H1 (cell line): ENCODE data around the gene ZNF385B. TPM values are rescaled to one million over a fixed set of nuclear protein-coding genes. Genes with fewer than 3 reads are reported as not detected.

Experiments used
- CTCF ChIA-PET: fragments of 300-600 bp; sonication (Branson Sonifier 250); formaldehyde crosslinking; loops from one replicate; lab custom pipeline; 2021; ENCODE audit not compliant: partially characterized antibody; lab: Charles Lee
- POLR2A ChIA-PET: fragments of 300-600 bp; sonication (Branson Sonifier 250); formaldehyde crosslinking; loops from one replicate; lab custom pipeline; 2021; ENCODE audit warnings: inconsistent platforms; ENCODE audit not compliant: partially characterized antibody; lab: Charles Lee
- DNase-seq, 2 experiments: peaks; one replicate each; pipeline versions ENCODE4 v3.0.0 to v3.0.0-alpha.2; 2010 to 2022; ENCODE audit warnings: low spot score in 2 of 2, low read depth in 1 of 2, mixed read lengths in 1 of 2
- FAIRE-seq: peaks from 2 replicates; lab custom pipeline; 2011; peaks lifted over from hg19 to GRCh38; lab: Jason Lieb, UNC
- H2AFZ ChIP-seq: 2 replicates; pipeline ENCODE4 v1.8.1; 2012; ENCODE audit warnings: low read length, inconsistent platforms
- H2AK5ac ChIP-seq: 2 replicates; pipeline ENCODE4 v1.6.1; 2013; ENCODE audit warnings: low read depth, low read length
- H2BK120ac ChIP-seq: replicated peaks from 2 replicates; pipeline ENCODE3; 2013; ENCODE audit warnings: low read depth, low read length, inconsistent platforms
- H2BK12ac ChIP-seq: 2 replicates; pipeline ENCODE4 v1.6.1; 2013; ENCODE audit warnings: low read depth, low read length
- H2BK15ac ChIP-seq: 2 replicates; pipeline ENCODE4 v1.6.1; 2013; ENCODE audit warnings: low read length
- H2BK20ac ChIP-seq: 2 replicates; pipeline ENCODE4 v1.6.1; 2013; ENCODE audit warnings: low read length
- H2BK5ac ChIP-seq: 2 replicates; pipeline ENCODE4 v1.6.1; 2013; ENCODE audit warnings: low read depth, low read length
- H3K14ac ChIP-seq: 2 replicates; pipeline ENCODE4 v1.6.1; 2013; ENCODE audit warnings: inconsistent platforms; ENCODE audit not compliant: insufficient read length
- H3K18ac ChIP-seq: 2 replicates; pipeline ENCODE4 v1.6.1; 2013; ENCODE audit warnings: low read length; ENCODE audit errors: extremely low read depth
- H3K23ac ChIP-seq: 2 replicates; pipeline ENCODE4 v1.6.1; 2013; ENCODE audit warnings: inconsistent platforms; ENCODE audit not compliant: insufficient read length
- H3K23me2 ChIP-seq: 2 replicates; pipeline ENCODE4 v1.6.1; 2013; ENCODE audit warnings: low read depth, low read length
- H3K27ac ChIP-seq: 2 replicates; pipeline ENCODE4 v1.6.1; 2011; ENCODE audit warnings: low read depth, low read length, inconsistent platforms
- H3K27me3 ChIP-seq, 4 experiments: replicated peaks in 1 of 4; 1 replicate in 1 of 4; 2 replicates in 3 of 4; pipeline versions ENCODE4 v1.6.1 to v1.8.1; 2011 to 2013; ENCODE audit warnings: low read length in 3 of 4, mild to moderate bottlenecking in 3 of 4, inconsistent platforms in 2 of 4, mixed read lengths in 2 of 4, moderate library complexity in 1 of 4; ENCODE audit not compliant: control insufficient read depth in 3 of 4, insufficient read depth in 3 of 4; ENCODE audit errors: extremely low read depth in 1 of 4
- H3K36me3 ChIP-seq, 4 experiments: 2 replicates each; pipeline versions ENCODE4 v1.6.1 to v1.8.1; 2011 to 2013; ENCODE audit warnings: mild to moderate bottlenecking in 4 of 4, low read length in 3 of 4, moderate library complexity in 2 of 4, control low read depth in 1 of 4, inconsistent platforms in 1 of 4; ENCODE audit not compliant: insufficient read depth in 4 of 4, control insufficient read depth in 2 of 4
- H3K4ac ChIP-seq: replicated peaks from 2 replicates; pipeline ENCODE3; 2013; ENCODE audit warnings: low read length, low read depth, mixed read lengths, inconsistent platforms; ENCODE audit not compliant: insufficient read length
- H3K4me1 ChIP-seq, 4 experiments: replicated peaks in 1 of 4; 1 replicate in 1 of 4; 2 replicates in 3 of 4; pipeline versions ENCODE4 v1.6.1 to v1.8.1; 2011 to 2013; ENCODE audit warnings: low read length in 3 of 4, inconsistent platforms in 2 of 4, mixed read lengths in 1 of 4; ENCODE audit not compliant: insufficient read depth in 4 of 4, control insufficient read depth in 3 of 4
- H3K4me2 ChIP-seq, 2 experiments: 2 replicates each; pipeline versions ENCODE4 v1.6.1 to v1.8.1; 2011 to 2013; ENCODE audit warnings: low read depth in 2 of 2, low read length in 2 of 2, control low read depth in 1 of 2, inconsistent platforms in 1 of 2, mild to moderate bottlenecking in 1 of 2; ENCODE audit not compliant: insufficient read depth in 1 of 2
- H3K4me3 ChIP-seq, 4 experiments: fragments of 200-600, 300-600 bp in 1 of 4; sonication (generic), shearing (Covaris generic), sonication (Bioruptor Twin) in 1 of 4; 2 replicates each; pipeline versions ENCODE4 v1.5.1 to v1.8.1; 2011 to 2016; ENCODE audit warnings: low read length in 4 of 4, low read depth in 3 of 4, control low read depth in 2 of 4, inconsistent platforms in 2 of 4, mild to moderate bottlenecking in 2 of 4, mixed read lengths in 1 of 4, moderate library complexity in 1 of 4; ENCODE audit not compliant: insufficient read depth in 2 of 4; ENCODE audit errors: extremely low read depth in 1 of 4
- H3K56ac ChIP-seq: replicated peaks from 2 replicates; pipeline ENCODE3; 2013; ENCODE audit warnings: low read depth, mild to moderate bottlenecking, mixed read lengths, low read length, inconsistent platforms; ENCODE audit not compliant: insufficient read length
- H3K79me1 ChIP-seq: 2 replicates; pipeline ENCODE4 v1.6.1; 2013; ENCODE audit warnings: low read depth, low read length, control low read depth
- H3K79me2 ChIP-seq, 2 experiments: 2 replicates each; pipeline versions ENCODE4 v1.6.1 to v1.8.1; 2012 to 2013; ENCODE audit warnings: low read length in 2 of 2, mild to moderate bottlenecking in 2 of 2, inconsistent platforms in 1 of 2; ENCODE audit not compliant: insufficient read depth in 2 of 2, control insufficient read depth in 1 of 2
- H3K9ac ChIP-seq, 4 experiments: replicated peaks in 1 of 4; 1 replicate in 1 of 4; 2 replicates in 3 of 4; pipeline versions ENCODE4 v1.6.1 to v1.8.1; 2011 to 2013; ENCODE audit warnings: low read depth in 3 of 4, low read length in 3 of 4, control low read depth in 2 of 4, mild to moderate bottlenecking in 2 of 4, moderate library complexity in 2 of 4, inconsistent platforms in 1 of 4; ENCODE audit errors: extremely low read depth in 1 of 4
- H3K9me3 ChIP-seq, 2 experiments: 2 replicates each; pipeline versions ENCODE4 v1.6.1 to v1.8.1; 2012 to 2013; ENCODE audit warnings: mild to moderate bottlenecking in 2 of 2, moderate library complexity in 2 of 2, control low read depth in 1 of 2, inconsistent platforms in 1 of 2, low read depth in 1 of 2, low read length in 1 of 2, mixed read lengths in 1 of 2; ENCODE audit not compliant: insufficient read depth in 2 of 2
- H4K20me1 ChIP-seq, 2 experiments: replicated peaks in 1 of 2; 2 replicates each; pipeline versions ENCODE3 to v1.8.1; 2011 to 2013; ENCODE audit warnings: inconsistent platforms in 2 of 2, low read length in 2 of 2, mild to moderate bottlenecking in 1 of 2; ENCODE audit not compliant: insufficient read depth in 2 of 2, control insufficient read depth in 1 of 2
- H4K5ac ChIP-seq: 2 replicates; pipeline ENCODE4 v1.6.1; 2013; ENCODE audit warnings: low read length, low read depth, mixed read lengths, inconsistent platforms; ENCODE audit not compliant: insufficient read length
- H4K8ac ChIP-seq: 2 replicates; pipeline ENCODE4 v1.8.0; 2013; ENCODE audit warnings: mild to moderate bottlenecking, moderate library complexity, low read length, inconsistent platforms; ENCODE audit not compliant: insufficient read depth; ENCODE audit errors: extremely low read depth
- H4K91ac ChIP-seq: replicated peaks from 2 replicates; pipeline ENCODE3; 2013; ENCODE audit warnings: low read length, mixed read lengths, inconsistent platforms; ENCODE audit not compliant: insufficient read length
- CHD1 ChIP-seq: IDR thresholded peaks from 2 replicates; pipeline ENCODE4 v1.6.1; 2012; ENCODE audit warnings: low read depth, low read length, improper control_type of control experiment
- EGR1 ChIP-seq: IDR thresholded peaks from 2 replicates; pipeline ENCODE4 v1.6.1; 2011; ENCODE audit warnings: low read depth, low read length, borderline replicate concordance
- KDM1A ChIP-seq: fragments of 200-600, 300-600 bp; sonication (generic); IDR thresholded peaks from 2 replicates; pipeline ENCODE4 v1.7.1; 2016; ENCODE audit warnings: mild to moderate bottlenecking, low read length, borderline replicate concordance
- SIN3A ChIP-seq, 2 experiments: IDR thresholded peaks in 1 of 2; conservative IDR thresholded peaks in 1 of 2; 2 replicates each; pipeline ENCODE4 v1.6.1; 2011 to 2012; ENCODE audit warnings: low read length in 2 of 2, improper control_type of control experiment in 1 of 2, low read depth in 1 of 2, mild to moderate bottlenecking in 1 of 2
- WGBS, 2 experiments: shearing (Covaris generic) in 1 of 2; methylation state at CpG; one replicate each; pipeline versions ENCODE4 v1.1.6 to v1.1.7; 2013 to 2015; ENCODE audit warnings: low lambda C conversion rate in 2 of 2, mixed read lengths in 2 of 2, inconsistent platforms in 1 of 2, low coverage in 1 of 2, missing lambda C conversion rate in 1 of 2; ENCODE audit not compliant: insufficient replicate concordance in 2 of 2, insufficient coverage in 1 of 2, insufficient read length in 1 of 2; ENCODE audit errors: extremely low coverage in 1 of 2, missing lambda C conversion rate in 1 of 2; 5-methylcytosine and 5-hydroxymethylcytosine counted together
- polyA plus RNA-seq, 7 experiments: library from polyadenylated mRNA; depleted of rRNA in 3 of 7; stranded (reverse) in 5 of 7; unstranded in 2 of 7; fragments of >200 nt in 5 of 7; fragments of 200-250 nt in 2 of 7; gene quantifications; 1 replicate in 5 of 7; 2 replicates in 1 of 7; 4 replicates in 1 of 7; pipeline versions ENCODE4 v1.2.1 to v1.2.3, GENCODE V29; 2011 to 2013; ENCODE audit warnings: missing spikeins in 2 of 7, mixed read lengths in 2 of 7
- total RNA-seq: library from RNA; stranded (reverse); fragmentation: NEBNext Ultra II Directional; extraction: Animal tissue kit (Norgen Biotek cat#: 25700); gene quantifications from 2 replicates; pipeline ENCODE4 v1.2.1, GENCODE V29; 2021

Gene ZNF385B
- total and polyA plus RNA-seq, 2 of the 8 experiments (the other 6 are each of a cell fraction or from before 2014, with no cell fraction given): 1.1 to 3.7 TPM

- H4K8ac ChIP-seq: no peak overlapping the region
- no peak overlapping the region for H4K91ac ChIP-seq
- FAIRE-seq (no peak), DNase-seq (no peak)
- H2BK12ac ChIP-seq: no peak overlapping the region
- no peaks in the 10 kb centered on the region for H3K79me1 ChIP-seq
- H3K4me1 ChIP-seq: peaks cover 0 to 3% (median 0%) of the 10 kb centered on the region in 4 experiments; a peak in 1 of 7 replicates
- no peak overlapping the region for H2BK20ac ChIP-seq
- POLR2A ChIA-PET: no interaction called here
- H2BK15ac ChIP-seq: no peak overlapping the region
- no peak overlapping the region for H3K14ac ChIP-seq
- 90% methylated on average over 3 of the region's 3 CpGs; no CpG with 5 or more reads in 1 of the 2 experiments for WGBS, 2 experiments
- no peak overlapping the region for H3K4me3 ChIP-seq
- no peaks in the 10 kb centered on the region for H3K36me3 ChIP-seq
- H3K4ac ChIP-seq: no peak overlapping the region
- no peak for TF ChIP-seq CHD1
- TF ChIP-seq KDM1A: no peak
- TF ChIP-seq SIN3A (conservative IDR thresholded peaks at IDR 0.05 in 1 of 2, IDR thresholded peaks at IDR 0.05 in 1 of 2; ENCODE audit: low read depth in 1 of 2, low read length in 2 of 2): no peak
- no peak for TF ChIP-seq EGR1
- H2AFZ ChIP-seq: no peak overlapping the region
- H3K27me3 ChIP-seq: no peaks in the 10 kb centered on the region
- no peak overlapping the region for H3K27ac ChIP-seq
- CTCF ChIA-PET: interaction anchor here (1.5 kb wide), 2 partner anchors 18 to 31 kb away, joined by 3 to 5 read pairs; no protein-coding TSS in a partner anchor
- H3K79me2 ChIP-seq: no peaks in the 10 kb centered on the region
- H3K9me3 ChIP-seq: no peaks in the 10 kb centered on the region
- no peak overlapping the region for H3K56ac ChIP-seq
- H3K4me2 ChIP-seq: no peak overlapping the region
- H4K20me1 ChIP-seq: no peaks in the 10 kb centered on the region
- H2AK5ac ChIP-seq: no peak overlapping the region
- H3K23me2 ChIP-seq: no peaks in the 10 kb centered on the region; the same call in 1 of the 2 replicates
- H3K9ac ChIP-seq: no peak overlapping the region
- no peak overlapping the region for H3K23ac ChIP-seq
- no peak overlapping the region for H3K18ac ChIP-seq
- no peak overlapping the region for H4K5ac ChIP-seq
- no peak overlapping the region for H2BK5ac ChIP-seq
- no peak overlapping the region for H2BK120ac ChIP-seq
These were observed 32.2 kb upstream of the ZNF385B start for GRCh38 chr2:179893616-179894015.
